GM23248 (cell line): ENCODE results near the gene SOWAHB. TPM values are rescaled to one million over a fixed set of nuclear protein-coding genes. Genes with fewer than 3 reads are reported as not detected.

Experiments
- DNase-seq: peaks from one replicate; pipeline ENCODE4 v3.0.0-alpha.2; 2015
- H2AFZ ChIP-seq: fragments of 200-600 bp; sonication (generic); 2 replicates; pipeline ENCODE4 v1.6.1; 2016; ENCODE audit warnings: antibody characterized with exemption
- H3F3A ChIP-seq: fragments of 200-600 bp; sonication (generic); 2 replicates; pipeline ENCODE4 v1.6.1; 2016; ENCODE audit warnings: mild to moderate bottlenecking, antibody characterized with exemption, mixed run types; ENCODE audit not compliant: insufficient read depth
- H3K27ac ChIP-seq: fragments of 200-600 bp; sonication (generic); 2 replicates; pipeline ENCODE4 v1.5.1; 2016; ENCODE audit warnings: mild to moderate bottlenecking
- H3K27me3 ChIP-seq: fragments of 200-600 bp; sonication (generic); replicated peaks from 2 replicates; pipeline ENCODE4 v1.6.1; 2016; ENCODE audit warnings: mild to moderate bottlenecking; ENCODE audit not compliant: insufficient read depth
- H3K36me3 ChIP-seq: fragments of 200-600 bp; sonication (generic); 2 replicates; pipeline ENCODE4 v1.6.1; 2016; ENCODE audit warnings: low read depth, mild to moderate bottlenecking
- H3K4me1 ChIP-seq: fragments of 200-600 bp; sonication (generic); 2 replicates; pipeline ENCODE4 v1.6.1; 2016; ENCODE audit warnings: mild to moderate bottlenecking; ENCODE audit not compliant: insufficient read depth
- H3K4me2 ChIP-seq: fragments of 200-600 bp; sonication (generic); one replicate; pipeline ENCODE4 v1.6.1; 2016; ENCODE audit warnings: mild to moderate bottlenecking; ENCODE audit not compliant: unreplicated experiment
- H3K4me3 ChIP-seq: fragments of 200-600 bp; sonication (generic); 2 replicates; pipeline ENCODE4 v1.5.1; 2016; ENCODE audit warnings: mild to moderate bottlenecking
- H3K79me2 ChIP-seq: fragments of 200-600 bp; sonication (generic); 2 replicates; pipeline ENCODE4 v1.6.1; 2016; ENCODE audit warnings: mild to moderate bottlenecking; ENCODE audit not compliant: insufficient read depth
- H3K9ac ChIP-seq: fragments of 200-600 bp; sonication (generic); 2 replicates; pipeline ENCODE4 v1.6.1; 2016; ENCODE audit warnings: mild to moderate bottlenecking
- H3K9me2 ChIP-seq: fragments of 200-600 bp; sonication (generic); 2 replicates; pipeline ENCODE4 v1.6.1; 2016; ENCODE audit warnings: mixed run types, mild to moderate bottlenecking, moderate library complexity; ENCODE audit not compliant: insufficient read depth
- H3K9me3 ChIP-seq: fragments of 200-600 bp; sonication (generic); one replicate; pipeline ENCODE4 v1.6.1; 2017; ENCODE audit warnings: low read depth
- H4K20me1 ChIP-seq: fragments of 200-600 bp; sonication (generic); 2 replicates; pipeline ENCODE4 v1.6.0; 2016; ENCODE audit not compliant: insufficient read depth
- EZH2 ChIP-seq: fragments of 200-600 bp; sonication (generic); IDR thresholded peaks from 2 replicates; pipeline ENCODE4 v1.6.1; 2018; ENCODE audit warnings: antibody characterized with exemption, mild to moderate bottlenecking; ENCODE audit not compliant: insufficient read depth, poor library complexity, severe bottlenecking
- EZH2phosphoT487 ChIP-seq: fragments of 200-600 bp; sonication (generic); IDR thresholded peaks from 2 replicates; pipeline ENCODE4 v1.6.1; 2018; ENCODE audit warnings: antibody characterized with exemption, moderate library complexity, mild to moderate bottlenecking, low read depth; ENCODE audit not compliant: insufficient read depth
- WGBS, 2 experiments: methylation state at CpG; one replicate each; pipeline ENCODE4 v1.1.6; 2015 to 2017; ENCODE audit warnings: low lambda C conversion rate in 2 of 2, low coverage in 1 of 2; ENCODE audit errors: missing lambda C conversion rate in 2 of 2; 5-methylcytosine and 5-hydroxymethylcytosine counted together
- in situ Hi-C: fragments of 300-500 bp; cut with MboI; formaldehyde crosslinking; loops from 2 replicates; pipeline ENCODE4 v1.15.0; 2020
- polyA plus RNA-seq: library from polyadenylated mRNA; unstranded; fragments of >200 nt; fragmentation: Nextera tagmentation; extraction: Ambion mirVana; gene quantifications from 2 replicates; pipeline ENCODE4 v1.2.1, GENCODE V29; 2016
- total RNA-seq: library from RNA; depleted of rRNA; stranded (reverse); fragments of >200 nt; shearing (Covaris generic); gene quantifications from 2 replicates; pipeline ENCODE4 v1.2.3, GENCODE V29; 2014

Gene SOWAHB
- total and polyA plus RNA-seq, 2 experiments from 2014 or later, result not detected

GRCh38 chr4:76943129-76943620 lies 45.2 kb upstream of the SOWAHB start:
- in situ Hi-C loops, result no loop called here

GRCh38 chr4:76939184-76939583 lies 41.2 kb upstream of the SOWAHB start:
- Histone ChIP-seq H3K79me2 (peaks cover 19% of the 10 kb centered on the region), H3K9me3 (no peaks in the 10 kb centered on the region), H2AFZ (no peak overlapping the region), H3K4me2 (no peak overlapping the region), H3K27me3 (no peaks in the 10 kb centered on the region), H3K9me2 (peaks cover 15% of the 10 kb centered on the region; the same call in 1 of the 2 replicates), H3K4me3 (no peak overlapping the region), H4K20me1 (0 out of 2 replicates have a peak, but pooled peaks cover 7% of the 10 kb centered on the region), H3K36me3 (peaks cover 20% of the 10 kb centered on the region), H3K9ac (no peak overlapping the region), H3K4me1 (peaks cover 10% of the 10 kb centered on the region), H3K27ac (no peak overlapping the region), H3F3A (peaks cover 40% of the 10 kb centered on the region)
- in situ Hi-C loops, result no loop called here
- TF ChIP-seq EZH2 (no peak), EZH2phosphoT487 (no peak)
- WGBS, 2 experiments, result 57 to 63% methylated on average over 2 of the region's 2 CpGs
- DNase-seq, result no peak

More at GRCh38 chr4:76943129-76943620, 45.2 kb upstream of the SOWAHB start:
- no peak for TF ChIP-seq EZH2
- no peak for TF ChIP-seq EZH2phosphoT487
- Histone ChIP-seq H3K9me2 (peaks cover 15% of the 10 kb centered on the region; the same call in 1 of the 2 replicates), H3K36me3 (peaks cover 24% of the 10 kb centered on the region), H3K79me2 (peaks cover 57% of the 10 kb centered on the region), H3K4me1 (peaks cover 34% of the 10 kb centered on the region), H3K27ac (0 out of 2 replicates have a peak overlapping the region, but pooled peaks have one; percentile 12), H3K4me2 (no peak overlapping the region), H2AFZ (no peak overlapping the region), H4K20me1 (0 out of 2 replicates have a peak, but pooled peaks cover 7% of the 10 kb centered on the region), H3K4me3 (no peak overlapping the region), H3K9me3 (no peaks in the 10 kb centered on the region), H3K9ac (no peak overlapping the region), H3F3A (peaks cover 57% of the 10 kb centered on the region), H3K27me3 (no peaks in the 10 kb centered on the region)
- 67 to 71% methylated on average over 6 of the region's 6 CpGs for WGBS, 2 experiments
- peak; percentile 72 for DNase-seq

GRCh38 chr4:76931576-76932276 lies 33.8 kb upstream of the SOWAHB start:
- Histone ChIP-seq H3K27ac (no peak overlapping the region), H3K27me3 (no peaks in the 10 kb centered on the region), H3K4me2 (no peak overlapping the region), H3K9ac (no peak overlapping the region), H3K9me2 (no peaks in the 10 kb centered on the region), H3F3A (no peaks in the 10 kb centered on the region), H3K4me1 (no peaks in the 10 kb centered on the region), H3K4me3 (no peak overlapping the region), H2AFZ (no peak overlapping the region), H3K9me3 (no peaks in the 10 kb centered on the region), H3K36me3 (no peaks in the 10 kb centered on the region), H3K79me2 (no peaks in the 10 kb centered on the region), H4K20me1 (no peaks in the 10 kb centered on the region)
- in situ Hi-C loops, result no loop called here
- DNase-seq, result no peak
- 86 to 90% methylated on average over 7 of the region's 7 CpGs for WGBS, 2 experiments
- TF ChIP-seq EZH2 (no peak), EZH2phosphoT487 (no peak)

GRCh38 chr4:76931087-76931486 lies 33.1 kb upstream of the SOWAHB start:
- H4K20me1 ChIP-seq, result no peaks in the 10 kb centered on the region
- no peak overlapping the region for H3K4me2 ChIP-seq
- no peaks in the 10 kb centered on the region for H3K9me3 ChIP-seq
- H3K9me2 ChIP-seq, result no peaks in the 10 kb centered on the region
- no peaks in the 10 kb centered on the region for H3K36me3 ChIP-seq
- H3K9ac ChIP-seq, result no peak overlapping the region
- no peak overlapping the region for H2AFZ ChIP-seq
- in situ Hi-C loops, result no loop called here
- H3K27me3 ChIP-seq, result no peaks in the 10 kb centered on the region
- no peaks in the 10 kb centered on the region for H3F3A ChIP-seq
- no peak overlapping the region for H3K4me3 ChIP-seq
- no peak overlapping the region for H3K27ac ChIP-seq
- H3K79me2 ChIP-seq, result no peaks in the 10 kb centered on the region
- no peak for DNase-seq
- TF ChIP-seq EZH2phosphoT487, result no peak
- no peak for TF ChIP-seq EZH2
- no peaks in the 10 kb centered on the region for H3K4me1 ChIP-seq
